ENCODE data around the gene NYNRIN. TPM values are rescaled to one million over a fixed set of nuclear protein-coding genes. Genes with fewer than 3 reads are reported as not detected.
A peak's percentile ranks its signal among the peaks of the same experiment; 100 is the strongest.

NYNRIN gene
- total RNA-seq, 1 donor from 2014 or later = 3.3 TPM

GRCh38 chr14:24415421-24416253, 16.8 kb downstream of the NYNRIN start:
- no peak for DNase-seq (ENCODE audit: low read depth in 2 of 2)

DNA sequence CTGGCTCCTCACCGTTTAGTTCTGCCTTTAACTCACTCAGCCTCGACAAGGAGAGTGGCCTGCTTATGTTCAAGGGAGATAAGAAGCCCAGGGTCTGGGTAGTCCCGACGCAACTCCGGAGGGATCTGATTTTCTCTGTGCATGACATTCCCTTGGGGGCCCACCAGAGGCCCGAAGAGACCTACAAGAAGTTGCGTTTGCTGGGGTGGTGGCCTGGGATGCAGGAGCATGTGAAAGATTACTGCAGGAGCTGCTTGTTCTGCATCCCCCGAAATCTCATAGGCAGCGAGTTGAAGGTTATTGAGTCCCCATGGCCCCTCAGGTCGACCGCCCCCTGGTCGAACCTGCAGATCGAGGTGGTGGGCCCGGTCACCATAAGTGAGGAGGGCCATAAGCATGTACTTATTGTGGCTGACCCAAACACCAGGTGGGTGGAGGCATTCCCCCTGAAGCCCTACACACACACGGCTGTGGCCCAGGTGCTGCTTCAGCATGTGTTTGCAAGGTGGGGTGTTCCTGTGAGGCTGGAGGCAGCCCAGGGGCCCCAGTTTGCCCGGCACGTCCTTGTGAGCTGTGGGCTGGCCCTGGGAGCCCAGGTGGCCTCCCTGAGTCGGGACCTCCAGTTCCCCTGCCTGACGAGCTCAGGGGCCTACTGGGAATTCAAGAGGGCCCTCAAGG, 17.6 kb downstream of the NYNRIN start:
- no peak for DNase-seq (ENCODE audit: low read depth in 2 of 2)

DNA sequence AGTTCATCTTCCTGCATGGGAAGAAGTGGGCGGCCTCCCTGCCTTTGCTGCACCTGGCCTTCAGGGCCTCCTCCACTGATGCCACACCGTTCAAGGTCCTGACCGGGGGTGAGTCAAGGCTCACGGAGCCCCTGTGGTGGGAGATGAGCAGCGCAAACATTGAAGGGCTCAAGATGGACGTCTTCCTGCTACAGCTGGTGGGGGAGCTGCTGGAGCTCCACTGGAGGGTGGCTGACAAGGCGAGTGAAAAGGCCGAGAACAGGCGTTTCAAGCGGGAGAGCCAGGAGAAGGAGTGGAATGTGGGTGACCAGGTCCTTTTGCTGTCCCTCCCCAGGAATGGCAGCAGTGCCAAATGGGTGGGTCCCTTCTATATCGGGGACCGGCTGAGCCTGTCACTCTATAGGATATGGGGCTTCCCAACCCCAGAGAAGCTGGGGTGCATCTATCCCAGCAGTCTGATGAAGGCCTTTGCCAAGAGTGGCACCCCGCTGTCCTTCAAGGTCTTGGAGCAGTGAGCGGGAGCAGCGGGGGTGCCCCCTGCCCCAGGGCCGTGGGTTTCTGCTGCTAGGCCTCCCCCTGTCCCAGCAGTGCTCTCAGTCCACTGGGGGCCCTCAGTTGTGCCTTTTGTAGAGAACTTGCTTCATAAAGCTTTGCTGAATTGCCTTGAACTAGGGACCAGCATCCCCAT, 18.3 kb downstream of the NYNRIN start:
- no peak for DNase-seq (ENCODE audit: low read depth in 2 of 2)

GRCh38 chr14:24417832-24418491, 19.2 kb downstream of the NYNRIN start:
- DNase-seq (ENCODE audit: low read depth in 2 of 2) = no peak

- DNase-seq (ENCODE audit: low read depth in 2 of 2) = peak in 1 of 2 donors; percentile 77
These were observed 19.7 kb downstream of the NYNRIN start for GRCh38 chr14:24418492-24418873.

DNA sequence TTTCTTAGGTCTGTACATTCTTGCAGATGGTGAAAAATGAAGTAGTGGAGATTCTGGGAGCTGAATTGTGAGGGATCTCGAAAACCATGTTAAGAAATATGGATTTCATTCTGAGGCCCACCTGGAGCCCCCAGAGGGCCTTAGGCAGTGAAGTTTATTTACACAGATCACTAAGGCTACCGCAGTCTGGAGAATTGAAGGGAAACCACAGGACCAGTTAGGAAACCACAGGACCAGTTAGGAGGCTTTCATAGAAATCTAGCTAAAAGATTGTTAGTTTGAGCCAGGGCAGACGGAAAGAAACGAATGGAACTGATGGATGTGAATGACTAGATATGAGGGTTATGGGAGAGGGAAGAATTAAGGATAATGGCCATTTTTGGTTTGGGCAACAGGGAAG, 23.5 kb downstream of the NYNRIN start:
- no peak for DNase-seq (ENCODE audit: low read depth in 2 of 2)

GRCh38 chr14:24422694-24423601, 24.1 kb downstream of the NYNRIN start:
- DNase-seq (ENCODE audit: low read depth in 2 of 2) = no peak

GRCh38 chr14:24425704-24426103, 26.9 kb downstream of the NYNRIN start:
- peak; percentile 37 to 88 for DNase-seq (ENCODE audit: low read depth in 2 of 2)

- DNase-seq (ENCODE audit: low read depth in 2 of 2) = no peak
These were observed 27.5 kb downstream of the NYNRIN start for GRCh38 chr14:24426150-24426911.

DNA sequence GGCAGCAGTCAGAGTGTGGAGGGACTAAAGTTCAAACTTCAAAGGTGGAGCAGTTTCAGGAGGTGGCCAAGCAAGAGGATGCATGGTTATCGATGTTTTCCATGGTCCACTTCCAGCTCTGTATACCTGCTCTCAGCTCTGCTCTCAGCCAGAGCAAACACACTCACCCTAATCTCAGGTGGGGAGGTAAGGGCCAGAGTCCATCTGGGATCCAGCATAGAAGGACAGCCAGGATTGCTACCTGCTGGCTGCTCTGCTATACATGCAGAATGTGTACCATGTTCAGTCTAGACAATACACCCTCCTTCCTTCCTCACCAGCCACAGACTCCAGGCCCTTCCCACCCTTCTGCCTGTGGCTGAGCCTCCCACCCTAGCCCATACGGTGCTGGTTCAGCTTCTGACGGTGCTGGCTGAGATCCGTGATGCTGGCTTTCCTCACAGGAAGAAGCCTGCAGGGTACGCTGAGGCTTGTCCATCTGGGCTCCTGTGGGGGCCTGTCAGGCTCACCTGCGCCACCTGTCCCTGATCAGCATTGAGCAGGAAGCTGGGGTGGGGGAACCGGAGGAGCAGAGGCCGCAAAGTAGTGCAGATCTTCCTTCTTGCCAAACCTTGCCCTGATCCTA, 28.2 kb downstream of the NYNRIN start:
- DNase-seq (ENCODE audit: low read depth in 2 of 2) = no peak

DNA sequence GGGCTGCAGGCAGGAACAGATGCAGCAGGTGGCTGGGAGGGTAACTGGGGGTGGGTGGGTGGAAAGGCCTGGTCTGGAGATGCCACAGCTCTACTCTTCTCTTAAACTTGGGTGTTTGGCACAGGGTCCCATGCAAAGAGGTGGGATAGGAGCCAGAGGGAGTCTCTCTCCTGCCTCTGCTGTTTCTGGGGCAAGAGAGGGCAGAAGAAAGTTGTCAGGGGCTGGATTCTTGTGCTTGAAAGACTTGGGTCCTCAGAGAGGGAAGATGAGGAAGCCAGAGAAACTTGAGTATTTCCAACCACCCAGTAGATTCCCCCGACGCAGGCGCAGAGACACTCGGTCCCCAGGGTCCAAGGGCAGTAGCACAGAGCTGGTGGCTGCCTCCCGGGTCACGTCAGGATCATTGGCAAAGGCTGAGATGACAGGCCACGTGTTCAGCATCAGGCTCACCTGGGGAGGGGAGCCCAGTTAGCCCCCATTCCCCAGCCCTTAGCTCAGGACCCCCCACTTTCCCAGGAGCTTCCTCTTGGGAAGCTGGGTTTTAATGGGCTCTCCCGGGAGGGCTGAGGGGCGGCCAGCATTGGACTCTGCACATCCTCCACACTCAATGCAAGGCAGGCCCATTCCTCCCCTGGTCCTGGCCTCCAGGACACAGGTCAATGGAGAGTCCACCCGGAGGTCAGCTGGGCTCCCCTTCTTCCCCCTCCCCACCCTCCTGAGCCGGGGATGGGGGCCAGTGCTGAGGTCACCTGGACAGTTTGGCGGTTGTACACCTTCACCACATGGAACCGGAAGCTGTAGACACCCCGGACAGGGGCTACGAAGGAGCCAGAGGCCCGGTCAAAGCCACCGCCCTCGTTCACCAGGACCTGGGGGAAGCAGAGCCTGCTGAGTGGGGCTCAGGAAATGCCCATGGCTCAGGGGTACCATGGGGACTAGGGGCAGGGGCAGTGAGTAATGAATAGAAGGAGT, 29.0 kb downstream of the NYNRIN start:
- no peak for DNase-seq (ENCODE audit: low read depth in 2 of 2)

- DNase-seq (ENCODE audit: low read depth in 2 of 2) = no peak
These were observed 30.0 kb downstream of the NYNRIN start for GRCh38 chr14:24428628-24429394.

GRCh38 chr14:24429395-24430142, 30.8 kb downstream of the NYNRIN start, which contains the start of the genes CBLN3 and KHNYN:
CBLN3 (minus strand) TSS chr14:24429668; CDS start chr14:24429054, 614 bp downstream.
KHNYN (plus strand) TSS chr14:24429954; CDS start chr14:24430731, 777 bp downstream.
- DNase-seq (ENCODE audit: low read depth in 2 of 2) = peak; percentile 73 to 93

DNA sequence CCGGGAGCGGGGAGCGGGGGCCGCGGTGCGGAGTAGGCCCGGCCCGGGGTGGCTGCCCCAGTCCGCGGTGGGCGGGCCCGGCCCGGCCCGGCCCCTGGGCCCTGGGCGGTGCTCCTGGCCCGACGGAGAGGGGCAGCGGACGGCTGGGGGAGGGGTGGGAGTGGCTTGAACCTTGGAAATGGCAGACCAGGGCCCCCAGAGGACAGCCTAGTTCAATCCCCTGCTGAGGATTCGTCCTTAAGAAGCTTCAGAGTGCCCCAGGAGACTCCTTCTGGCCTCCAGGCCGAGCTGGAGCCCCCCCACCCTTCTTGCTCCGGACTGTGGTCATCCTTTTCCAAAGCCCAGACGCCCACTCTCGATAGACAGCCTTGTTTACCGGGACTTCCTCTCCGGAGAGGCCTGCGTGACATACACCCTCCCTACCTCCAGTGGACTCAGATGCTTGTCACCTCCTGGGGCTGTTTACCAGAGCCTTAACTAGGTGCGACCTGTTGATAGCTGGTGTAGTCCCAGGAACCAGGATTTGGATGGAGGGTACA, 31.4 kb downstream of the NYNRIN start:
- DNase-seq (ENCODE audit: low read depth in 2 of 2) = peak in 1 of 2 donors; percentile 82

DNA sequence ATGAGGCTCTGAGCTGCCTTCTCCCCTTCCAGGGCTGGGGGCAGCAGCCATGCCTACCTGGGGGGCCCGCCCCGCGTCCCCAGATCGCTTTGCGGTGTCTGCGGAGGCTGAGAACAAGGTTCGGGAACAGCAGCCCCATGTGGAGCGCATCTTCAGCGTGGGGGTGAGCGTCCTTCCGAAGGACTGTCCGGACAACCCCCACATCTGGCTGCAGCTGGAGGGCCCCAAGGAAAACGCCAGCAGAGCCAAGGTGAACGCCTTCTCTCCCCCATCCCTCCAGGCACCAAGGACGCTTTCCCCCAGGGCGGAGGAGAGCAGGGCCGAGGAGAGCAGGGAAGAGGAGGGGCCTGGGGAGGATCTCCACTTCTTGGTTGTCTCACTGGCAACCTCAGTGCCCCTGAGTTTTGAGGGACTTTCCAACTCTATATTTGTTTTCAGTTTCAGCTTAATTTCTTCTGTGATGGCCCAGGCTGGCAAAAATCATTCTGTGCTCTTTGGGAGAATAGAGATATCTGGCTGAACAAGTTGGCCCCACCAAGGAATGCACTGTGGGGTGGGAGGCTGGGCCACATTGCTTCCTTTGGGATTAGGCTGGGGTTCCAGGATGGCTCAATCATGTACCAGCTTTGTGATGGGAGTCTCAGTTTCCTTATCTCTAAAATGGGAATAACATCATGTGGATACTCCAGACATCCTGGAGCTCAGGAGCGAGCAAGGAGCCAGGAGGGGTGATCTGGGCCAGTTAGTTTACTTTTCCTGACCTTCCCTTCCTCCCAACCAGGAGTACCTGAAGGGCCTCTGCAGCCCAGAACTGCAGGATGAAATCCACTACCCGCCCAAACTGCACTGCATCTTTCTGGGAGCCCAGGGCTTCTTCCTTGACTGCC, 32.1 kb downstream of the NYNRIN start:
- DNase-seq (ENCODE audit: low read depth in 2 of 2) = peak in 1 of 2 donors; percentile 57
